BJ (cell line): ENCODE measurements around the gene DGKZ. TPM values are rescaled to one million over a fixed set of nuclear protein-coding genes. Genes with fewer than 3 reads are reported as not detected.

ENCODE experiments used
- CTCF ChIA-PET: fragments of 350-600 bp; formaldehyde crosslinking; extraction: SDS; loops from one replicate; lab custom pipeline; 2021; ENCODE audit warnings: antibody characterized with exemption, inconsistent platforms; lab: Yijun Ruan, JAX
- POLR2A ChIA-PET: fragments of 300-600 bp; sonication (Branson Sonifier 250); formaldehyde crosslinking; extraction: SDS; loops from one replicate; lab custom pipeline; 2021; ENCODE audit warnings: antibody characterized with exemption; lab: Charles Lee
- DNase-seq: peaks from one replicate; pipeline ENCODE4 v3.0.0-alpha.2; 2011; ENCODE audit warnings: low read depth
- H3K27me3 ChIP-seq: 2 replicates; pipeline ENCODE4 v1.6.0; 2011; ENCODE audit warnings: low read length; ENCODE audit not compliant: control insufficient read depth, insufficient read depth
- H3K36me3 ChIP-seq: 2 replicates; pipeline ENCODE4 v1.5.1; 2011; ENCODE audit warnings: low read length; ENCODE audit not compliant: control insufficient read depth, insufficient read depth
- H3K4me3 ChIP-seq: 2 replicates; pipeline ENCODE4 v1.5.1; 2011; ENCODE audit warnings: low read depth, mild to moderate bottlenecking, control low read depth, low read length
- CTCF ChIP-seq: IDR thresholded peaks from 2 replicates; pipeline ENCODE4 v1.5.1; 2011; ENCODE audit warnings: low read depth, mild to moderate bottlenecking, control low read depth, inconsistent platforms, low read length, moderate library complexity; ENCODE audit not compliant: insufficient read depth
- polyA plus RNA-seq: library from polyadenylated mRNA; depleted of rRNA; stranded (reverse); fragments of >200 nt; gene quantifications from 2 replicates; pipeline ENCODE4 v1.2.3, GENCODE V29; 2011

DGKZ gene
- polyA plus RNA-seq, 1 experiment: 31.7 TPM

- no peak for DNase-seq
- ChIA-PET CTCF (interaction anchor here (0.9 to 2.3 kb wide), 7 partner anchors 9 to 66 kb away, joined by 3 to 9 read pairs (median 4); partner anchors contain the start of gene DGKZ), POLR2A (no interaction called here)
- TF ChIP-seq CTCF: no peak
- Histone ChIP-seq H3K4me3 (no peak overlapping the region), H3K27me3 (peaks cover 4% of the 10 kb centered on the region), H3K36me3 (no peaks in the 10 kb centered on the region)
These were observed 8.7 kb upstream of the DGKZ start for GRCh38 chr11:46338636-46338987.

GRCh38 chr11:46338988-46339666 lies 8.1 kb upstream of the DGKZ start:
- H3K36me3 ChIP-seq: no peaks in the 10 kb centered on the region
- no peak overlapping the region for H3K4me3 ChIP-seq
- 0 out of 2 replicates have a peak, but pooled peaks cover 1% of the 10 kb centered on the region for H3K27me3 ChIP-seq
- ChIA-PET CTCF (interaction anchor here (0.9 to 2.3 kb wide), 9 partner anchors 9 to 67 kb away, joined by 3 to 9 read pairs (median 4); partner anchors contain the start of gene DGKZ), POLR2A (no interaction called here)
- DNase-seq: no peak
- TF ChIP-seq CTCF: 0 out of 2 replicates have a peak, but pooled peaks have one; percentile 1

GRCh38 chr11:46339816-46340215 lies 7.4 kb upstream of the DGKZ start:
- DNase-seq: no peak
- POLR2A ChIA-PET: no interaction called here
- CTCF ChIA-PET: interaction anchor here (1.1 to 2.3 kb wide), 5 partner anchors 12 to 30 kb away, joined by 3 to 9 read pairs (median 4); no protein-coding TSS in a partner anchor
- no peak for TF ChIP-seq CTCF
- H3K27me3 ChIP-seq: no peaks in the 10 kb centered on the region
- H3K36me3 ChIP-seq: no peaks in the 10 kb centered on the region
- H3K4me3 ChIP-seq: no peak overlapping the region

GRCh38 chr11:46341454-46341853 lies 5.8 kb upstream of the DGKZ start:
- no peak for DNase-seq
- TF ChIP-seq CTCF: no peak
- ChIA-PET CTCF (interaction anchor here (0.9 to 2.0 kb wide), 3 partner anchors 32 to 188 kb away, joined by 3 to 4 read pairs (median 3); no protein-coding TSS in a partner anchor), POLR2A (no interaction called here)
- Histone ChIP-seq H3K27me3 (no peaks in the 10 kb centered on the region), H3K36me3 (no peaks in the 10 kb centered on the region), H3K4me3 (no peak overlapping the region)

GRCh38 chr11:46342239-46342638 lies 5.0 kb upstream of the DGKZ start:
- no peaks in the 10 kb centered on the region for H3K36me3 ChIP-seq
- no peak for TF ChIP-seq CTCF
- no peak for DNase-seq
- POLR2A ChIA-PET: no interaction called here
- CTCF ChIA-PET: interaction anchor here (0.6 to 1.4 kb wide), 5 partner anchors 10 to 187 kb away, joined by 3 read pairs; no protein-coding TSS in a partner anchor
- H3K27me3 ChIP-seq: no peaks in the 10 kb centered on the region
- no peak overlapping the region for H3K4me3 ChIP-seq
